HUDEP-2 (cell line): Measurements from ENCODE around the gene ACTN1.

Experiments used
- DNase-seq, 76 experiments: peaks; one replicate each; lab custom pipeline; 2025; ENCODE audit not compliant: unreplicated experiment in 76 of 76; lab: John Stamatoyannopoulos, UW

The ACTN1 gene

DNA sequence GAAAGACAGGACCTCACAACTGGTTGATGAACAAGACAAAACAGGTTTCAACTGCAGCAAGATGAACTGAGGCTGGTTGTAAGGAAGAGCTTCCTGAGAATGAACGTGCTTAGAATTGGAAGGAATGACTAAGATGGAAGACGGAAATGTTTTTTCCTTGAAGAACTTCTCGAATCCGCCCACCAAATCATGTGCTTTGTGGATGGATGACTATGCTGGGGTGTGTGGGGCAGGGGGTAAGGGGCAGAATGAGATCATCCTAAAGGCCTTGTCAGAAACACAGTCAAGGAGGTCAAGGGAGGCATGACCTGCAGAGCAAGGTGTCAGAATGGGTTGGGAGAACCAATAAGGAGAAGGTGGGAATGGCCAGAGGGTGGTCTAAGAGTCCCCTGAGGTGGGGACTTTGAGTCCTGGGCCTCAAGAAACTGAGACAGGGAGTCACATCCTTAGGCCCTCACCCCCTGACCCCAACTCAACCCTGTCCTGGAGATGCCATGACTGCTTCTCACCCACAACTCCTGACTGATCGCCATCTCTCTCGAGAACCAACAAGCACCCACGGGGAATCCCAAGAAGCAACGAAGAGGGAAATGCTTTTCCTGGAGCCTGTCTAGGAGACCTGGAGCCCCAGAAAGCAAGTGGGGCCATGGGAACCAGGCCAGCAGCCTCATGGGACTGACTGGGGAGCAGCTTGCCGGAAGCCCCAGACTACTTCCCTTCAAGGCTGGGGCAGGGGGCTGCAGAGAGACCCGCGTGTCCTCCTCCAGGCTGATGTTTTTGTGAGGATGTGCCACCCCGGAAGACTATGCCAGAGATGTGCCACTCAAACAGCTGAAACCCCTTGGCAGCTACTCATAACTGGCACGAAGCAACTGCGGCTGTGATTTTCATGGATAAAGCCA is 84.0 kb downstream of the ACTN1 start:
- no peak for DNase-seq

DNA sequence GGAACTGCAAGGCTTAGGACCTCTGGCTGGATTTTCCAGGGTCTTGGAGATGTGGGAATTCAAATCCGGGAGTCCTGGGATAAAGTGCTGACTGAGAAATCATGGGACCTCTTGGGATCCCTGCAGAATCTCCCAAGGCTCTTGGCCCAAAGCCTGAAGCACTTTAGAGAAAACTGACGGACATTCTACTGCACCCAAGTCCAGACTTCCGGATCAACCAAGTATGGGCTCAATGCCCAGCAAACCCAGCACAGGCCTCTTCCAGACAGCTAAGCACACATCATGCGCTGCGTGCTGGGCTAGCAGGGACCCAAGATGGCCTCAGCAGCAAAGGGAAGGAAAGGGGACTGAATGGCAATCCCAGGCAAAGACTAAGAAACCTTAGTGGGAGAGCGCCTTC is 85.0 kb downstream of the ACTN1 start:
- no peak for DNase-seq

DNA sequence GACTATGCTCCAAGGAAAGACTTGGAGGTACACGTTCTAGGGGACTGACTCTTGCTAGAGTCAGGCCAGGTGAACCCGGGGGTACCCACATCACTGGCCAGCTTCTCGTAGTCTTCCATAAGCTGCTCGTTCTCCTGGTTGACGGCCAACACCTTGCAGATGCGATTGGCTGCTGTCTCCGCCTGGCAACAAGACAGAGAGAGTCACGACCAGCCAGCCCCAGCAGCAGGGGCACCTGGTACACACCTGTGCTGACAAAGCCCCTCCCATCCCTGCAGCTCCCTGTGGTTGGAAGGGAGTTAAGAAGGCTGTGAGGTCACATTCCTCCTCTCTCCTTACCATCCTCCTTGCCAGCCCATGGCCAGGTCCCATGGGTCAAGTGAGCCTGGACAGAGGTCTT is 85.5 kb downstream of the ACTN1 start:
- DNase-seq, result no peak

GRCh38 chr14:68892961-68893360 is 86.1 kb downstream of the ACTN1 start:
- DNase-seq, result peak in 1 of 76 experiments; percentile 1

- DNase-seq, result no peak
These were observed 87.0 kb downstream of the ACTN1 start for GRCh38 chr14:68891851-68892660.

GRCh38 chr14:68890173-68890931 is 88.8 kb downstream of the ACTN1 start:
- DNase-seq, result no peak

- DNase-seq, result no peak
These were observed 90.2 kb downstream of the ACTN1 start for GRCh38 chr14:68888883-68889282.

- DNase-seq, result no peak
These were observed 90.9 kb downstream of the ACTN1 start for GRCh38 chr14:68888025-68888850.

- DNase-seq, result no peak
These were observed 93.0 kb downstream of the ACTN1 start for GRCh38 chr14:68886109-68886434.

DNA sequence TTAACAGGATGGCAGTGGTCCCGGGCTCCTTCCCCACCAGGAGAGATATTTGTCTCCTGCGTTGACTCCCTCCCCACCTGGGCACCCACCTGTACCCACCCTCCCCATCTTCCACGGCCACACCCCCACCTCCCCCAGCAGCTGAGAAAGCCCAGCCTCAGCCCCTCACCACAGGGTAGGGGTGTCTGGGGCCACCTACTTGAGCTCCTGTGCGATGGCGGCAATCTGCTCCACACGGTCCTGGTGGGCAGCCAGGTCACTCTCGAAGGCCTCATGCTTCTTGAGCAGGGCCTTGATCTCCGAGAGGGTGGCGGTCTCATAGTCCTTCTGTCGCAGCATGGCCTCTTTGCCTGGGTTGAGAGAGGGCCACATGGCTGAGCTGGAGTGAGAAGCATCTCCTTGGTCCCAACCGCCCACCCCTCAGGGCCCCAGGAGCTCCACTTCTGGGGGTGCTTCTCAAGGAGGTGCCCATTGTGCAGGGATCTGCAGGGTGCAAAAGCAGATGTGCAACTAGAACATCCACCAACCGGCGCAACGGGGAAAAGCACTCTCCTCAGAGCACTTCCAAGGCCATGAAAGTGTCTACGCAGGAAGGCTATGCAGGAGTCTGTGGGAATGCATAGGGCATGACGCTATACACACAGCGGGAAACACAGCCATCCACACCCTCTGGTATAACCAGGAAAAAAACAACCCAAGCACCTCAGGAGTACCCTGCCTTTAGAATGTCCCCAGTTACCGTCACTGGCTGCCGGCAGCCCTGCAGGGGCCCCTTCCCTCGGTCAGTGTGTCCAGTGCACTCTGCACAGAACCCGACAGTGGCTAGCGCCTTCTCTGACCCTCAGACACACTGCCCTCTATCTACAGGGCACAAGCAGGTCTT is 93.6 kb downstream of the ACTN1 start:
- no peak for DNase-seq

DNA sequence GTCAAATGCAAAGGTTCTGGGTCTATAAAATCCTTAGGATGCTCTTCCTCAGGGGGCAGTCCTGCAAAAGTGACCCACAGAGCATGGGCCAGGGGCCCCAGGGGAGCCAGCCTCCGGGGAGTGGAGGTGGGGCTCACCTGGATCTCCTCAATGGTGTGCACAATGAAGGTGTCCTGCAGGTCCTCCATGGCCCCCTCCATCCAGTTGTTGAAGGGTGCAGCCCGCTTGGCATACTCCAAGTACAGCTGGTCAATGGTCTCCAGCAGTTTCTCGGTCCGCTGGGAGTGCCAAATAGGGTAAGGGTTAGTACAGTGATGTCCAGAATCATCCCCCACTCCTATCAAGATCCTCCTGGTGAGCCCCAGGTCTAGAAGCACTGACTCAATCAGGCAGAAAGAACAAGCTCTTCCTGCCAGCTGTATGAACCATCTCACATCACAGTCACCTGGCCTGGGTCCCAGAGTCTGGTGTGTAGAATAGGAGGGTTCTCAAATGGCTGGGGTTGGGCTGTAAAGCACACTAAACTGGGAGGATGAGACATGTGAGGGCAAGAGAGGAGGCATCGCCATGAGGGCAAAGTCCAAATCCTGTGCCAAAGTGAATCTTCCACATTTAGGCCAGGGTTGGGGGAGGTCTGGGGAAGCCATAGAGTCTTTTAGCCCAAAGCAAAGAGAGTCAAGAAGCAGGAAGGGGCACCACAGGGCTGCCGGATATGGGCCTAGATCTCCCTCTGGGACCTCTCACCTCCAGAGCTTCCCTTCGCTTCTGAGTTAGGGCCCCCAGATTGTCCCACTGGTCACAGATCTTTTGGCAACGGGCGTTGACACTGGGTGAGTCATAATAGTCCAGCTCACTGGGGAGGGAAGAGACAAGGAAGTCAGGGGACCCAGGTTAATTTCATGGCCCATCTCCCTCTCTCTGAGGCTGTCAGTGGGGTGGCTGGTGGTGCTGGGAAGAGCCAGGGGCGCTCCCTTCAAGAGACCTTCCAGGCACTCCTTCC is 94.8 kb downstream of the ACTN1 start:
- no peak for DNase-seq

DNA sequence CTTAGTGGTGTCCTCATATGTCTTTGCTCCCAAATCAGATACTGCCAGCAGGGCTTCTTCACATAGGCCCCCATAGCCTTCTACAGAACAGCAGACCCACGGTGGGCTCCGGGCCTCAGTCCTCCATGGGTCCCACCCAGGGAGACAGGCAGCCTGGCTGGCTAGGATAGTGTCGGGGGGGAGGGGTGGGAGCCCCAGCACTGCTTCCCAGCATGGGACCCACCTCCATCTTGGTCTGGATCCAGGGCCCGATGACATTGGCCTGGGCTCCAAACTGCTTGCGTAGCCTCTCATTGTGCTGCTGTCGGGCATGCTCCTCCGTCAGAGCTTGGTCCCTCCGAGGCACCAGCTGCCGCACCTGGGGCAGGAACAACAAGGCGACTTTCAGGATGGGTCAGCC is 96.9 kb downstream of the ACTN1 start:
- no peak for DNase-seq

DNA sequence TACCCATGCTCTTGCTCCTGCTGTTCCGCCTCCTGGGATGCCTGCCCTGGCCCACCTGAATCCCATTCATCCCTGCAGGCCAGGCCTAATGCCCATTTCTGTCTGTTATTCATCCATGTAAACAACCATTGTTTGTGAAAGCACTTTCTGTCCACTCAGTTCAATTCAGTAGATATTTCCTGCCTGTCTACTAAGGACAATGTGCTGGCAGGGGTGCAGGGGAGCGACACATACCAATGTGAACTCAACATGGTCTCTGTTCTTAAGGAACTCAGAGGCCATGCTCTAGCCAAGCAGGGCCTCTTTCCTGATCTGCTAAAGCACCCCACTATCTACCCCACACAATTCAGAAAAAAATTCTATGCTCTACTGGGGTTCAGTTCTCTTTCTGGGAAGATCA is 97.7 kb downstream of the ACTN1 start:
- no peak for DNase-seq

GRCh38 chr14:68880581-68881105 is 98.5 kb downstream of the ACTN1 start:
- DNase-seq, result no peak

- DNase-seq, result no peak
These were observed 99.1 kb downstream of the ACTN1 start for GRCh38 chr14:68879841-68880575.

- no peak for DNase-seq
These were observed 99.8 kb downstream of the ACTN1 start for GRCh38 chr14:68879321-68879781.

GRCh38 chr14:68878908-68879307 is 100.2 kb downstream of the ACTN1 start:
- no peak for DNase-seq
